HG03066 (cell line): ENCODE measurements around the gene PWWP2B.

Experiments used
- ATAC-seq: cut with Tn5 transposase; IDR thresholded peaks from one replicate; pipeline ENCODE4 v1.9.1; 2021; ENCODE audit warnings: low read depth; ENCODE audit not compliant: unreplicated experiment

Gene PWWP2B

GRCh38 chr10:132465193-132465888, 68.3 kb downstream of the PWWP2B start:
- no peak for ATAC-seq

GRCh38 chr10:132465889-132466519, 69.0 kb downstream of the PWWP2B start:
- no peak for ATAC-seq

- ATAC-seq = no peak
Observed at GRCh38 chr10:132466520-132467463, 69.8 kb downstream of the PWWP2B start.
